Right renal cortex interstitium (tissue), 3 donors: ENCODE measurements around the gene WDR81. TPM values are rescaled to one million over a fixed set of nuclear protein-coding genes. Genes with fewer than 3 reads are reported as not detected.
"Not testable (repeated sequence)": the region's sequence is repeated elsewhere in the genome, so short reads cannot be mapped to it uniquely, and the experiment has no call there.

Source experiments
- DNase-seq, 3 donors: peaks; one replicate each; pipeline ENCODE4 v3.0.0-alpha.2; 2013; ENCODE audit warnings: low read depth in 3 of 3, low spot score in 2 of 3
- polyA plus RNA-seq, 3 donors: library from polyadenylated mRNA; unstranded; fragments of 120-200 nt; gene quantifications; one replicate each; pipeline ENCODE4 v1.2.1, GENCODE V29; 2013; ENCODE audit not compliant: insufficient read length in 3 of 3

The WDR81 gene
- polyA plus RNA-seq, 3 donors: 10.8 to 15.5 (median 12.1) TPM

DNA sequence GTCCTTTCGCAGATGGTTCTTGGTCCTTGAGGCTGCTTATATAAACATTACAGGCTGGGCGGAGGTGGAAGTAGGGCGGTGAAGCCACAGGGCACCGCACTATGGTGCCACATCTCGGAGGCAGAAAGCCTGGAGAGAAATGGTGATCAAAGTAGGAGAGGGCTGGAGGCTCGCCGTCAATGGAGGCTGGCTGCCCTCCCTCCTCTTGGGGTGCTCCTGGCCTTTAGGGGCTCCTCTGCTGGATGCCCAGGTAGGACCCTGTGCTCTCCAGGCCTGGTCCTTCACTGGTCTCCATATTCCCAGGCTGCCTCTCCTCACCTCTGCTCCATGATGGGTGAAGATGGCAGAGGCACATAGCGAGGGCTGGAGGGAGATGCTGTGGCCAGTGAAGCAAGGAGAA is 12.2 kb upstream of the WDR81 start:
- no peak for DNase-seq

DNA sequence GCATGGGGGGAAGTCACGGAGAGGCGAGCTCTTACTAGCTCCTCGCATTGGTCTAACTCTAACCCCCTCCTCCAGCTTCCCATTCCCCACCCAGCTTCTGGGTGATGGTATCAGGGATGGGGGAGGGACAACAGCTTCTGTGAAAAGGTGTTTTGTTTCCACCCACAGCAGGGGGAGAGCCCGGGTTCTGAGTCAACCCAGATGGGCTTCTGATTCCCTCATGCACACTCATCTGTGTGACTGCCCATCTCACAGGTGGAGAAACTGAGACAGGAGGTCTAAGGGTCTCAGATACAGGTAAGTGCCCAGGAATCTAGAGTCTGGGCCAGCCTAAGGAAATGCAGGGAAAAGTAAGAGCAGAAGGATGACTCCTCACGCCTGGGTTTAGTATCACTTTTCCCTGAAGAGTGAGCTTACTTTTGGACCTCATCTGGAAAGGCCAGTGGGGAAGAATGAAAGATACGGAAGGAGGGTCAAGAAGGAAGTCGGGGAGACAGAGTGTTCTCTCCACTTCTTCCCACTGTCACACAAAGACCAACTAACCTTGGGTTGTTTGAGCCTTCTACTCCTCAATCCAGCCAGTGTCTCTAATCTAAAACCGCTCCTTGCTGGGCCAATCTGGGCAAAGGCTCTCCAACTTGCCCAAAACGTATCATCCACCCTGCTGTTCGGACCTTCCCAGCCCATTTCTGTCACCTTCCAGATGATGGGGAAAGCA is 11.2 kb upstream of the WDR81 start:
- DNase-seq: no peak

DNA sequence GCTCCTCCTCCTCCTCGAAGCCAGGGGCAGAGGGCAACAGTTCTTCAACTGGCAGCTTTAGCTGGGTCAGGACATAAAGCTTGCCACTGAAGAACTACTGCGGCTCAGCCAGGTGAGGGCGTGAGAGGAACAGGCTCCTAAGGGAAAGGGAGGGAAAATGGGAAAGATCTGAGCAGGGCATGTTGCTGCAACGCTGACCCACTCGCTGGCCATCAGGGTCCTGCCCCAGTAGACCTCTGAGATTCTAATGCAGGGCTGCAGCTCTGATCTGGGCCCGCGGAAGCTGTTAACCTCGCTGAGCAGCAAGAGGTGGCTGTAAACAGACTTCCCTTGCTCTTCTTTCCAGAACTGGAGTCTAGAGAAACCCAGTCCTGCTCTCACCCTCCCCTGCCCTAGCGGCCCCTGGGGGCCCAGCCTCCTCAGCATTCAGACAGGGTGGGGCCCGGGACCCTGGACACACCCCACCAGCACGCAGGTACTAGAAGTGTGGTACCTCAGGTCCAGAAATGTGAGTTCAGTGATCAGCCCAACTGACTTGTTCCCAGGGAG is 10.6 kb upstream of the WDR81 start:
- DNase-seq: no peak

DNA sequence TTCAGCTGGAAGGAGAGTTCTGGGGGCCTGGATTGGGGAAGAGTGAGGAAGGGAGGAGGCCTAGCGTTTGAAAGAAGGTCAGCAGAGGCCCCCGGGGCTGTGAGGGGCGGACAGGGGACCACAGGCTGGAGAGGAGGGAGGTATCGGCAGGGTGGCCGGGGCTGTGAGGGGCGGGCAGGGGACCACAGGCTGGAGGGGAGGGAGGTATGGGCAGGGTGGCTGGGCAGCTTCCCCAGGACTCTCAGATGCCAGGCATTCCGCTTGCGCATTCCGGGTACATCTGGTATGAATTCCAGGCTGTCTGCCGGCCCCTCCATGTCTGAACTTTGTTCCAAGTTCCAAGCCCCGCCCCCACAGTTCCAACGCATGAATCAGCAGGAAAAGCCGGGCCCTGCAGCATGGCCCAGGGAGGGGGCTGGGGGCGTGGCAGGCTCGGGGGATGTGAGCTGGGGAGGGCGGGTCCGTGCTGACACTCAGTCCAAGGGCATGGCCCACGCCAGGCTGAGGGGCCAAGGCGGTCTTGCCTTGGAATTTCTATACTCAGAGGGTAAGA is 10.0 kb upstream of the WDR81 start:
- peak in 2 of 3 donors; percentile 85 to 87 for DNase-seq

DNA sequence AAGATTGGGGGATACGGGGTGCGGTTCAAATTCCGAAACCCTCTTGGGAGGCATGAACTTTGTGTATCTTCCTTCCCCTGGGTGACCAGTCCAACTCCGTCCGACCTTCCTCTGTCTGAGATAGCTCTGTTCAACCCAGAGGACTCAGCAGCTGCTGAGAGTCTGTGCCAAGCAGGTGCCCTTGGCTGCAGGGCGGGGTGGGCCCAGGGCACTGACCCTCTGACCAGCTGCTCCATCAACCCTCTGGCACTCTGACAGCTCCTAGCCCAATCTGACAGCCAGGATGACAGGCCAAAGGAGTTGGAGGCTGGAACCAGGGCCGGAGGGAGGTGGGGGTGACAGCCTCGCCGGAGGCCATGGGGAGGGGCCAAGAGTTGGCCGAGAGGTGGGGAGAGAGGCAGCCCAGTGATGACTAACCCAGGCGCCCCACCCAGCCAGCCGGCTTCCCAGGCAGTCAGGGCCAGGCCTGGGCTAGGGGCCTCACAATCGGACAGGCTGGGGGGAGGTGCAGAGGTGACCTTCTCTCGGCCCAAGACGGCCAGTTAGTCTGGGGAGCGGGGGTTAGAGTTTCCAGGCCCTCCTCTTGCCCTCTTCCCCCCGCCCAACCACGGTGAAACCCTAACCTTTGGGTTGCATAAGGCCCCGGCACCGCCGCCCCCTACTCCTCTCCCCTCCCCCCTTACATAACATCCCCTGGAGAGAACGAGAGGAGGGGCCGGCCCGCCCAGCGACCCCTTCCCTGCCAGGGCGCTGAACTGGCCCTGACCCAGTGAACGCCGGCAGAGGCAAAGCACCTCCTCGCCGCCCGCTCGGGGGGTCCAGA is 9.3 kb upstream of the WDR81 start:
- no peak for DNase-seq

DNA sequence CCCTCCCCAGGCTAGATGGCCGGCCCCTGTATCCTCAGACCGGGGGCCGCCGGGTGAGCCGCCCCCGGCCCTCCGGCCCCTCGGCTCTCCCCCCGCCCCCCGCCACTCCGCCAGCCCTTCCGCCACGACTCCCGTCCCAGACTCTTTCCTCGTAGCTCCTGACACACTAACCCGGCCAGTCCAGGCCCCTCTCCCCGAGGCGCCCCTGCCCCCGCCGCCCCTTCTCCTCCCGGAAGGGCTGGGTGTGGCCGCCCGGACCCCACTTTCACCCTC is 8.8 kb upstream of the WDR81 start:
- DNase-seq: no peak

DNA sequence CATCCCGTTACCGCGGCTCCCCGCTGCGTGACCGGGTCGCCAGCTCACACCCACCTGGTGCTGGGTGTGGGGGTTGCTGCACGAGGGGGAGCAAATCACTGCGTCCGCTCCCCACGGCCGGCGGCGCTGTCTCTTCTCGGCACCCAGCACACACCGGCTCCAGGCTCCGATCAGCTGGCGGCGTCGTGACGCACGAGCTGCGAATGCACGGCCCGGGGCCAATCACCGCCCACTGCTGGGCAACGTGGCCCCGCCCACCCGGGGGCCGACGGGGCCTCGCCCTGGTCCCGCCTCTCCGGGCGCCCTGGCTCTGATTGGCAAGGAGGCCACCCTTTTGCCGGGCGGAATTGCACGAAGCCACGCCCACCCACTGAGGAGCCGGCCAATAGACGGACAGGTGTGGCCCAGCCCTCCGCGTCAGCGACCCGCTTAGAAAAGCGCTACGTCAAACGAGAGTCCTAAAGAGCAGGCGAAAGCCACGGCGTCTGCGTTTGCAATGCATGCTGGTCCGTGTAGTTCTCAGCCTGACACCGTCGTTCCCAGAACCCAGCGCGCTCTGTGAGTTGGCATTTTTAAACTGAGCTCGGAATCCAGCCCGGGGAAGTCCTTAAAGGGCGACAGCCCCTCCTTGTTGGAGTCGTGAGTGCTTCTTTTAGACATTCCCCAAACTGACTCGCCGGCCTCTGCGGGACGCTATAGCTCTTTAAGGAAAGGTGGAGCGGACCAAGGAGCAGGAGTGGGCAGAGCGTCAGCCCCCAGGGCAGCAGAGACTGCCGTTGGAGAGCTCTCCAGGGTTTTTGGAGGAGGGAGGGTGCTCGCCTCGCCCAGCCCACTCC is 8.2 kb upstream of the WDR81 start:
- DNase-seq: peak; percentile 98 to 99 (median 98)

DNA sequence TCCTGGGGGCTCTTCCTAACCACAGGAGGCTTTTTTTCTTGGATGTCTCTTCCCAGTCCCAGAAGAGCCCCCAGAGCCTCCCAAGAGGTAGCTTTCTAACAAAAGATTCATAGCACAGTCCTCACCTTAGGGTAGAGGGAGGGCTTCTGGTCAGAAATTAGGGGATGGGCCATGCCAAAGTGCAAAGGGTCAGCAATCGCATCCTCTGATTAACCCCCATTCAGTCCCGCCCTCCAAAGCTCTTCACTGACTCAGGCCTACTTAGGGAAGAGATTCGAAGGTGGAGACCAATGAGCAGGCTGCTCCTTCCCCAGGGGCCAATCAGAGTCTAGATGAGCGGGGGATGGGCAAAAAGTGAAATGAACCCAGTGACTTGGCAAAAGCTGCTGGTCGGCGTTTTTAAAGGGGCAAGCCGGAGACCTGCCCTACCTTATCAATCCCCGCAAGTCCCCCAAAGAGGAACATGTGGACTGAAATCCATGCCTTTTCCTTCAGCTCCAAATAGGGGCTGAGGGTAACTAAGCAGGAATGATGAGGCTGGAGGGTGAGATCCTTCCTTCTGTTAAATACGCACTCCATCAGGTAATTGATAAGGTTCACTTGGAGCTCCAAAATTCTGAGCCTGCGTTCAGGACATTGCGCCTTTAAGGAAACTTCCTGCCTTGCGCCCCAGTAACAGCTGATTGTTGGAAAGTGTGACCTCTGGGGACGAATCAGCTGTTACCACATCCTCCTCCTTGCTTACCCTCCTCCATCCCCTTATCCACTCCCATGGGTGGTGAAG is 7.4 kb upstream of the WDR81 start:
- peak; percentile 90 to 93 (median 92) for DNase-seq

DNA sequence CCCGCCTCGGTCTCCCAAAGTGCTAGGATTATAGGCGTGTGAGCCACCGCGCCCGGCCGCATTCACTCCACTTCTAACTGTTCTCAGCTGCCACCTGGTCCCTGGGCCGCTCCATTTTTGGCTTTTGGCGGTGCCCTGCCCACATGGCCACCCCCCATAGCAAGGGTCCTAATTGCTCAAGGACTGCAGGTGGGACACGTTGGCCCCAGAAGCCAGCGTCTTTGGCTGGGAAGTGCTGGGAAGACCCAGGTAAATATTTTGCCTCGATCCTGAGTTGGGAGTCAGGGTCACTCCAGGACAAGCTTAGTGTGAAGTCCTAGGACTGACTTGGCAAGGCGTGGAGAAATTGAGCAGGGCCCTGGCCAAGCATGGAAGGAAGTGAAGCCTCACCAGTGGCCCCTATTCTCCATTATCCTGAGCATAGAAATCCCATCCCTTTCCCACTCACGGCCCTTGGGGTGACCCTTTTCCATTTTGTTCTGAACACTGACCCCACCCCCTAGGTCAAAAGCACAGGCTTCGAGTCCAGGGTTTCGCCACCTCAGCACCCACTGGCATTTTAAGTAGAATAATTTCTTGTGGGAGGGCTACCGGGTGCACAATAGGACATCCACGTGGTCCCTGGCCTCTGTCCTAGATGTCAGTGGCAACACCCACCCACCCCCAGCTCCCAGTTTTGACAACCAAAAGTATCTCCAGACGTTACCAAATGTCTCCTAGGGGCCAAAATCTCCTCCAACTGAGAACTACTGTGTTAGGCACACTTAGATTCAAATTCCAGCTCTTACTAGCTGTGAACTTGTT is 5.9 kb upstream of the WDR81 start:
- DNase-seq: no peak

DNA sequence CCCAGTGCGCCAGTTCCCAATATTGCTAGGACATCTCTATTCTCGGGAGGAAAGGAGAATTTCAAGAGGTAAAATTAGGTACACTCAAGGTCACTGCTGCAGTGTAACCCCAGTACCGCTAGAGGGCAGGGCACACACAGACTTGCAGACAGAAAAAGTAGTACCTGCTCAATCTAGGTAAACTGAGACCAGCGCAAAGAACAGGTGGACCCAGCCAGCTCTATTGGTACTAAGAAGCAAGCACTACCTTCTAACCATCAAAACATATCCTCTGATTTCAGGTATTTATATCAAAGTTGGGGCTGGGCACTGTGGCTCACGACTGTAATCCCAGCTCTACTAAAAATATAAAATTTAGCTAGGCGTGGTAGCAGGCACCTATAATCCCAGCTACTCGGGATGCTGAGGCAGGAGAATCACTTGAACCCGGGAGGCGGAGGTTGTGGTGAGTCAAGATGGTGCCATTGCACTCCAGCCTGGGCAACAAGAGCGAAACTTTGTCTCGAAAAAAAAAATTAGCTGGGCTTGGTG is 3.6 kb upstream of the WDR81 start:
- DNase-seq: no peak

DNA sequence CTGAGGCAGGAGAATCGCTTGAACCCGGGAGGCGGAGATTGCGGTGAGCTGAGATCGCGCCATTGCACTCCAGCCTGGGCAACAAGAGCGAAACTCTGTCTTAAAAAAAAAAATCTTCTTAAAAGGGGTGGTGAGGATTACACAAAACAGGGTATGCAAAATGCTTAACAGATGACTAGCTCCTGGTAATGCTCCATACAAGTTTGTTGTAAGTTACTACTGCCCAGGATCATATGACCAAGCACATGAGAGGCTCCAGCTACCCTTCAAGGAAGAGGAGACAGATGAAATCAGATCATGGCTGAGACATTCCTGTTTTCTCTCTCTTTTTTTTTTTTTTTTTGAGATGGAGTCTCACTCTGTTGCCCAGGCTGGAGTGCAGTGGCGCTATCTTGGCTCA is 2.5 kb upstream of the WDR81 start:
- not testable (repeated sequence) for DNase-seq

DNA sequence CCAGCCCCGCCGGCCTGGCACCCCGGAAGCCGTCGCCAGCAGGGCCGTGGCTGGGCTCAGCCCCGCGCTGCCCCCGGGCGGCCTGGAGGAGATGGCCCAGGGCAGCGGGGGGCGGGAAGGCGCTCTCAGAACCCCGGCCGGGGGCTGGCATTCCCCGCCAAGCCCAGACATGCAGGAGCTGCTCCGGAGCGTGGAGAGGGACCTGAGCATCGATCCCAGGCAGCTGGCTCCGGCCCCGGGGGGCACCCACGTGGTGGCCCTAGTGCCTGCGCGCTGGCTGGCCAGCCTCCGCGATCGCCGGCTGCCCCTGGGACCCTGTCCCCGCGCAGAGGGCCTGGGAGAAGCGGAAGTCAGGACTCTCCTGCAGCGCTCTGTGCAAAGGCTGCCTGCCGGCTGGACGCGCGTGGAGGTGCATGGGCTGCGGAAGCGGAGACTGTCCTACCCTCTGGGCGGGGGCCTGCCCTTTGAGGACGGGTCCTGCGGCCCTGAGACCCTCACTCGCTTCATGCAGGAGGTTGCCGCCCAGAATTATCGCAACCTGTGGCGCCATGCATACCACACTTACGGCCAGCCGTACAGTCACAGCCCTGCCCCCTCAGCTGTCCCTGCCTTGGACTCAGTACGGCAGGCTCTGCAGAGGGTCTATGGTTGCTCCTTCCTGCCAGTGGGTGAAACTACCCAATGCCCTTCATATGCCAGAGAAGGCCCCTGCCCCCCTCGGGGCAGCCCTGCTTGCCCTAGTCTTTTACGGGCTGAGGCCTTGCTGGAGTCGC is 551 bp downstream of the WDR81 start:
- no peak for DNase-seq

DNA sequence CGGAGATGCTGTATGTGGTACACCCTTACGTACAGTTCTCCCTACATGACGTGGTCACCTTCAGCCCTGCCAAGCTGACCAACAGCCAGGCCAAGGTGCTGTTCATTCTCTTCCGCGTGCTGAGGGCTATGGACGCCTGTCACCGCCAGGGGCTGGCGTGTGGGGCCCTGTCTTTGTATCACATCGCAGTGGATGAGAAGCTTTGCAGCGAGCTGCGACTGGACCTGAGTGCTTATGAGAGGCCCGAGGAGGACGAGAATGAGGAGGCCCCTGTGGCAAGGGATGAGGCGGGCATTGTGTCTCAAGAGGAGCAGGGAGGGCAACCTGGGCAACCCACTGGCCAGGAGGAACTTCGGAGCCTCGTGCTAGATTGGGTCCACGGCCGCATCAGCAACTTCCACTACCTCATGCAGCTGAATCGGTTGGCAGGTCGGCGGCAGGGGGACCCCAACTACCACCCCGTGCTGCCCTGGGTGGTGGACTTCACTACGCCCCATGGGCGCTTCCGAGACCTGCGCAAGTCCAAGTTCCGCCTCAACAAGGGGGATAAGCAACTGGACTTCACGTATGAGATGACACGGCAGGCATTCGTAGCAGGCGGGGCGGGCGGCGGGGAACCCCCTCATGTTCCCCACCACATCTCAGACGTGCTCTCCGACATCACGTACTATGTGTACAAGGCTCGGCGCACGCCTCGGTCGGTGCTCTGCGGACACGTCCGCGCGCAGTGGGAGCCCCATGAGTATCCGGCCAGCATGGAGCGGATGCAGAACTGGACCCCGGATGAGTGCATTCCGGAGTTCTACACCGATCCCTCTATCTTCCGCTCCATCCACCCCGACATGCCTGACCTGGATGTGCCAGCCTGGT is 1.4 kb downstream of the WDR81 start:
- DNase-seq: no peak

DNA sequence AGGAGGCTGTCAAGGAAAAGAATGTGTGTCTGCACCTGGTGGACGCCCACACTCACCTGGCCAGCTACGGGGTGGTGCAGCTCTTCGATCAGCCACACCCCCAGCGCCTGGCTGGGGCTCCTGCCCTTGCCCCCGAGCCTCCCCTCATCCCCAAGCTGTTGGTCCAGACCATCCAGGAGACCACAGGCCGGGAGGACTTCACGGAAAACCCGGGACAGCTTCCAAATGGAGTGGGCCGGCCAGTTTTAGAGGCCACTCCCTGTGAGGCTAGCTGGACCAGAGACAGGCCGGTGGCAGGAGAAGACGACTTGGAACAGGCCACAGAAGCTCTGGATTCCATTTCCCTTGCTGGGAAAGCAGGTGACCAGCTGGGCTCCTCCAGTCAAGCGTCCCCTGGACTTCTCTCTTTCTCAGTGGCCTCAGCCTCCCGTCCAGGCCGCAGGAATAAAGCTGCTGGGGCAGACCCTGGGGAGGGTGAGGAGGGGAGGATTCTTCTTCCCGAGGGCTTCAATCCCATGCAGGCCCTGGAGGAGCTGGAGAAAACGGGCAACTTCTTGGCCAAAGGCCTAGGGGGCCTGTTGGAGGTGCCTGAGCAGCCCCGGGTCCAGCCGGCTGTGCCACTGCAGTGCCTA is 2.2 kb downstream of the WDR81 start:
- no peak for DNase-seq

DNA sequence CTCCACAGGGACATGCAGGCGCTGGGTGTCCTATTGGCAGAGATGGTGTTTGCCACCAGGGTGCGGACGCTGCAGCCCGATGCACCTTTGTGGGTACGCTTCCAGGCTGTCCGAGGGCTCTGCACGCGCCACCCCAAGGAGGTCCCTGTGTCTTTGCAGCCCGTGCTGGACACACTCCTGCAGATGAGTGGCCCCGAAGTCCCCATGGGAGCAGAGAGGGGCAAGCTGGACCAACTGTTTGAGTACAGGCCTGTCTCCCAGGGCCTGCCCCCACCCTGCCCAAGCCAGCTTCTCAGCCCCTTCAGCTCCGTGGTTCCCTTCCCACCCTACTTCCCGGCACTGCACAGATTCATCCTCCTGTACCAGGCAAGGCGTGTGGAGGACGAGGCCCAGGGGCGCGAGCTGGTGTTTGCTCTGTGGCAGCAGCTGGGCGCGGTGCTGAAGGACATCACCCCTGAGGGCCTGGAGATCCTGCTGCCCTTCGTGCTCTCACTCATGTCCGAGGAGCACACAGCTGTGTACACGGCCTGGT is 2.8 kb downstream of the WDR81 start:
- DNase-seq: no peak

DNA sequence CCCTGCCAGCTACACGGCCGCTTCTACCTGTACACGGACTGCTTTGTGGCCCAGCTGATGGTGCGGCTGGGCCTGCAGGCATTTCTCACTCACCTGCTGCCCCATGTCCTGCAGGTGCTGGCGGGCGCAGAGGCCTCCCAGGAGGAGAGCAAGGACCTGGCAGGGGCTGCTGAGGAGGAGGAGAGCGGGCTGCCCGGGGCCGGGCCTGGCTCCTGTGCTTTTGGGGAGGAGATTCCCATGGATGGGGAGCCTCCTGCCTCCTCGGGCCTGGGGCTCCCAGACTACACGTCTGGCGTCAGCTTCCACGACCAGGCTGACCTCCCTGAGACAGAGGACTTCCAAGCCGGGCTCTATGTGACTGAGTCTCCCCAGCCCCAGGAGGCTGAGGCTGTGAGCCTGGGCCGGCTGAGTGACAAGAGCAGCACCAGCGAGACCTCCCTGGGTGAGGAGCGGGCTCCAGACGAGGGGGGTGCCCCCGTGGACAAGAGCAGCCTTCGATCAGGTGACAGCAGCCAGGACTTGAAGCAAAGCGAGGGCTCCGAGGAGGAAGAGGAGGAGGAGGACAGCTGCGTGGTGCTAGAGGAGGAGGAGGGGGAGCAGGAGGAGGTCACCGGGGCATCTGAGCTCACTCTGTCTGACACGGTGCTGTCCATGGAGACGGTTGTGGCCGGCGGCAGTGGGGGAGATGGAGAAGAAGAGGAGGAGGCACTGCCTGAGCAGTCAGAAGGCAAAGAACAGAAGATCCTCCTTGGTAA is 3.5 kb downstream of the WDR81 start:
- no peak for DNase-seq
